NB4 (cell line): Measurements from ENCODE around the gene CAMKK1.
A peak's percentile ranks its signal among the peaks of the same experiment; 100 is the strongest.

Experiments used
- POLR2A ChIP-seq: IDR thresholded peaks from 2 replicates; pipeline ENCODE4 v1.6.1; 2011; ENCODE audit warnings: mild to moderate bottlenecking; ENCODE audit not compliant: insufficient read length; ENCODE audit errors: extremely low read depth
- TF ChIP-seq, protein P1 (sequence below): IDR thresholded peaks from one replicate; pipeline ENCODE4 v1.5.1; 2012; ENCODE audit warnings: low read depth, low read length
- TF ChIP-seq, protein P2 (sequence below): IDR thresholded peaks from 2 replicates; pipeline ENCODE4 v1.6.1; 2011; ENCODE audit warnings: low read depth, low read length

DNA sequence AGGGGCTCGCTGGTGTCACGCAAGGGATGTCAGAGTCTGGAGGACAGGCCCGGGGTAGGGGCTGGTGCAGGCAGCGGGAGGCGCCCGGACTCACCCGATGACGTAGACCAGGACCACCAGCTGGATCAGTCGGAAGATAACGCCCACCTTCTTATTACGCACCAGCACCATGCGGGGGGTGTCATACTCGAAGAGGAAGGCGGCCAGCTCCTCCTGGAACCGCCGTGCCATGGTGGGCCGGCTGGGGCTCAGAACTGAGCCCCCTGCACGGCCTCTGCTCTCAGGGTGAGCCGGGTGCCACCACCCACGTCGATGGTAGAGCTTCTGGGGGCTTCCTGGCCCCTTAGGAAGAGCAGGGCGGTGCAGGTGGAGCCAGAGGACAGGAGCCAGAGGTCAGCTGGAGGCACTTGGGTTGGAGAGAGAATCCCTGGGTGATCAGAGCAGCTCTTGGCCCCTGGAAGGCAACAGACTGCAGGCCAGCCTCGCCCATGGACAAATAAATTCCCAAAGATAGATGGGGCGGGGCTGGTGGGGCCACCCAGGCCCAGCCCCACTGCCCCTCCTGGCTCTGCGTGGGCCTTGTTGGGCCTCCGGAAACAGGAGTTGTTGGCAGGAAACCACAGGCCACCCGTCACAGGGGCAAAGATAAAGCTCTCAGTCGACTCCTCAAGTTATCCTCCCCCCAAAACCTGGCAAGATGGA, 23.3 kb upstream of the CAMKK1 start, which contains the start of gene P2RX1:
- TF ChIP-seq, protein P1, sequence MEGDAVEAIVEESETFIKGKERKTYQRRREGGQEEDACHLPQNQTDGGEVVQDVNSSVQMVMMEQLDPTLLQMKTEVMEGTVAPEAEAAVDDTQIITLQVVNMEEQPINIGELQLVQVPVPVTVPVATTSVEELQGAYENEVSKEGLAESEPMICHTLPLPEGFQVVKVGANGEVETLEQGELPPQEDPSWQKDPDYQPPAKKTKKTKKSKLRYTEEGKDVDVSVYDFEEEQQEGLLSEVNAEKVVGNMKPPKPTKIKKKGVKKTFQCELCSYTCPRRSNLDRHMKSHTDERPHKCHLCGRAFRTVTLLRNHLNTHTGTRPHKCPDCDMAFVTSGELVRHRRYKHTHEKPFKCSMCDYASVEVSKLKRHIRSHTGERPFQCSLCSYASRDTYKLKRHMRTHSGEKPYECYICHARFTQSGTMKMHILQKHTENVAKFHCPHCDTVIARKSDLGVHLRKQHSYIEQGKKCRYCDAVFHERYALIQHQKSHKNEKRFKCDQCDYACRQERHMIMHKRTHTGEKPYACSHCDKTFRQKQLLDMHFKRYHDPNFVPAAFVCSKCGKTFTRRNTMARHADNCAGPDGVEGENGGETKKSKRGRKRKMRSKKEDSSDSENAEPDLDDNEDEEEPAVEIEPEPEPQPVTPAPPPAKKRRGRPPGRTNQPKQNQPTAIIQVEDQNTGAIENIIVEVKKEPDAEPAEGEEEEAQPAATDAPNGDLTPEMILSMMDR, result no peak
- TF ChIP-seq POLR2A, result peak; percentile 38
- TF ChIP-seq, protein P2, sequence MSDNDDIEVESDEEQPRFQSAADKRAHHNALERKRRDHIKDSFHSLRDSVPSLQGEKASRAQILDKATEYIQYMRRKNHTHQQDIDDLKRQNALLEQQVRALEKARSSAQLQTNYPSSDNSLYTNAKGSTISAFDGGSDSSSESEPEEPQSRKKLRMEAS, result no peak
